Endodermal cell (in vitro differentiated cells): ENCODE data around the gene CAT. TPM values are rescaled to one million over a fixed set of nuclear protein-coding genes. Genes with fewer than 3 reads are reported as not detected.
A peak's percentile ranks its signal among the peaks of the same experiment; 100 is the strongest.

Experiments used
- DNase-seq: peaks from one replicate; pipeline ENCODE4 v3.0.0-alpha.2; 2017
- H3K27ac ChIP-seq: 2 replicates; pipeline ENCODE4 v1.5.1; 2013; ENCODE audit warnings: mild to moderate bottlenecking, low read depth, low read length, moderate library complexity
- H3K27me3 ChIP-seq: 2 replicates; pipeline ENCODE4 v1.6.1; 2013; ENCODE audit warnings: mild to moderate bottlenecking, low read length, moderate library complexity; ENCODE audit not compliant: insufficient read depth, control insufficient read depth, poor library complexity, severe bottlenecking
- H3K36me3 ChIP-seq: 2 replicates; pipeline ENCODE4 v1.7.0; 2013; ENCODE audit warnings: mild to moderate bottlenecking, low read length, moderate library complexity; ENCODE audit not compliant: control insufficient read depth, insufficient read depth
- H3K4me1 ChIP-seq: one replicate; pipeline ENCODE4 v1.7.0; 2013; ENCODE audit warnings: low read length; ENCODE audit not compliant: control insufficient read depth, insufficient read depth
- H3K4me3 ChIP-seq: 2 replicates; pipeline ENCODE4 v1.5.1; 2013; ENCODE audit warnings: mild to moderate bottlenecking, low read length, moderate library complexity
- H3K9ac ChIP-seq: 2 replicates; pipeline ENCODE4 v1.6.1; 2013; ENCODE audit warnings: mild to moderate bottlenecking, low read length, moderate library complexity; ENCODE audit not compliant: poor library complexity, severe bottlenecking; ENCODE audit errors: extremely low read depth
- H3K9me3 ChIP-seq: 2 replicates; pipeline ENCODE4 v1.6.1; 2013; ENCODE audit warnings: mild to moderate bottlenecking, low read length, moderate library complexity; ENCODE audit not compliant: control insufficient read depth
- H3K27ac Mint-ChIP-seq: 2 replicates; pipeline ENCODE4 v1.8.0; 2020; ENCODE audit warnings: mixed read lengths
- H3K27me3 Mint-ChIP-seq: 2 replicates; pipeline ENCODE4 v1.8.0; 2021; ENCODE audit warnings: mild to moderate bottlenecking, mixed read lengths; ENCODE audit not compliant: insufficient read depth
- H3K36me3 Mint-ChIP-seq: 2 replicates; pipeline ENCODE4 v1.8.0; 2020; ENCODE audit warnings: low read depth, mixed read lengths
- H3K4me1 Mint-ChIP-seq: 2 replicates; pipeline ENCODE4 v1.8.0; 2020; ENCODE audit warnings: mixed read lengths
- H3K4me3 Mint-ChIP-seq: 2 replicates; pipeline ENCODE4 v1.8.0; 2020; ENCODE audit warnings: mild to moderate bottlenecking, moderate library complexity, mixed read lengths
- H3K9me3 Mint-ChIP-seq: 2 replicates; pipeline ENCODE4 v1.8.0; 2020; ENCODE audit warnings: mild to moderate bottlenecking, mixed read lengths
- WGBS, 2 experiments: methylation state at CpG; one replicate each; pipeline versions ENCODE4 v1.1.5 to v1.1.7; 2013; ENCODE audit warnings: missing lambda C conversion rate in 2 of 2, mixed read lengths in 1 of 2; ENCODE audit not compliant: insufficient coverage in 1 of 2, insufficient read length in 1 of 2; 5-methylcytosine and 5-hydroxymethylcytosine counted together
- total RNA-seq, 2 donors: library from RNA; stranded (reverse); fragmentation: NEBNext Ultra II Directional in 1 of 2; extraction: Animal tissue kit (Norgen Biotek cat#: 25700) in 1 of 2; gene quantifications; 2 replicates in 1 of 2; 3 replicates in 1 of 2; pipeline ENCODE4 v1.2.1, GENCODE V29; 2021
- TF ChIP-seq, protein P1 (sequence below): fragments of 200-600 bp; sonication (generic); conservative IDR thresholded peaks from 2 replicates; pipeline ENCODE4 v1.5.0; 2021; ENCODE audit warnings: antibody characterized with exemption, mild to moderate bottlenecking

CAT gene
- total RNA-seq, 2 donors from 2014 or later, result 18.9 to 23.4 TPM

DNA sequence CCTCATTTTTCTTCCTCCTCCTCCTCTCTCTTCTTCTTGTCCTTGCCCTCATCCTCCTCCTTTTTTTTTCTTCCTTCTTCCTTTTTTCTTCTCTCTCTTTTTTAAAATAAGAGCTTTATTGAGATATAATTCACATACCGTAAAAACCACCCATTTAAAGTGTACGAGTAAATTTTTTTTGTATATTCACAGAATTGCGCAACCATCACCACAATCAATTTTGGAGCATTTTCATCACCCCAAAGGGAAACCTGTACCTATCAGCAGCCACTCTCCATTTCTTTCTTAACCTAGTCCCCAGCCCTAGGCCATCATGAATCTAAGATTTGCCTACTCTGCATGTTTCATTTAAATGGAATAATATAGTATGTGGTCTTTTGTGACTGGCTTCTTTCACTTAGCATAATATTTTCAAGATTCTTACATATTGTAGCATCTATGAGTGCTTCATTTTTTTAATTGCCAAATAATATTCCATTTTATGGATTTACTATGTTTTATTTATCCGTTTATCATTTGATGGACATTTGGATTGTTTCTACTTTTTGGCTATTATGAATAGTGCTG is 35.0 kb downstream of the CAT start:
- H3K27ac ChIP-seq, result no peak overlapping the region
- WGBS, 2 experiments, result 100% methylated on average over 1 to 4 of the region's 4 CpGs
- Mint-ChIP-seq H3K27me3 (peaks cover 3% of the 10 kb centered on the region), H3K36me3 (peaks cover 34% of the 10 kb centered on the region), H3K27ac (no peak overlapping the region), H3K4me1 (no peaks in the 10 kb centered on the region), H3K4me3 (no peak overlapping the region), H3K9me3 (peaks cover 4% of the 10 kb centered on the region)
- H3K36me3 ChIP-seq, result no peaks in the 10 kb centered on the region
- H3K4me3 ChIP-seq, result no peak overlapping the region
- DNase-seq, result no peak
- no peaks in the 10 kb centered on the region for H3K9me3 ChIP-seq
- TF ChIP-seq, protein P1, sequence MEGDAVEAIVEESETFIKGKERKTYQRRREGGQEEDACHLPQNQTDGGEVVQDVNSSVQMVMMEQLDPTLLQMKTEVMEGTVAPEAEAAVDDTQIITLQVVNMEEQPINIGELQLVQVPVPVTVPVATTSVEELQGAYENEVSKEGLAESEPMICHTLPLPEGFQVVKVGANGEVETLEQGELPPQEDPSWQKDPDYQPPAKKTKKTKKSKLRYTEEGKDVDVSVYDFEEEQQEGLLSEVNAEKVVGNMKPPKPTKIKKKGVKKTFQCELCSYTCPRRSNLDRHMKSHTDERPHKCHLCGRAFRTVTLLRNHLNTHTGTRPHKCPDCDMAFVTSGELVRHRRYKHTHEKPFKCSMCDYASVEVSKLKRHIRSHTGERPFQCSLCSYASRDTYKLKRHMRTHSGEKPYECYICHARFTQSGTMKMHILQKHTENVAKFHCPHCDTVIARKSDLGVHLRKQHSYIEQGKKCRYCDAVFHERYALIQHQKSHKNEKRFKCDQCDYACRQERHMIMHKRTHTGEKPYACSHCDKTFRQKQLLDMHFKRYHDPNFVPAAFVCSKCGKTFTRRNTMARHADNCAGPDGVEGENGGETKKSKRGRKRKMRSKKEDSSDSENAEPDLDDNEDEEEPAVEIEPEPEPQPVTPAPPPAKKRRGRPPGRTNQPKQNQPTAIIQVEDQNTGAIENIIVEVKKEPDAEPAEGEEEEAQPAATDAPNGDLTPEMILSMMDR, result no peak
- no peaks in the 10 kb centered on the region for H3K4me1 ChIP-seq
- H3K27me3 ChIP-seq, result no peaks in the 10 kb centered on the region
- H3K9ac ChIP-seq, result no peak overlapping the region

DNA sequence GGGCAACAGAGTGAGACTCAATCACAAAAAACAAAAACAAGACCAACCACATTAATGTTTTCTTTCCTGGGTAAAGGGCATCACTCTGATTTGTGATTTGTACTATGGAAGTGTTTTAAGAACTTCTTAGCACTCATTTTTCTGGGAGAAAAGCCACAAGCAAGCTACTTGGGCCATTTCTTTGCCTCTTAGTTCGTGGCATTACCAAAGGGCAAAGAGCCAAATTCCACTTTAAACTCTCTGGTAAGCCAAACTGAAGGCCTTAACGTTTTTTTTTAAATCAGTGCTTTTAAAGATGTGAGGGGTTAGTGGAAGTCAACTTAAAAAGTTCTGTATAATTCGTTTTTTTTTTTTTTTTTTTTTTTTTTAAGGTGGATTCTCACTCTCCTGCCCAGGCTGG is 36.9 kb downstream of the CAT start:
- H3K36me3 ChIP-seq, result no peaks in the 10 kb centered on the region
- no peaks in the 10 kb centered on the region for H3K9me3 ChIP-seq
- no peak overlapping the region for H3K4me3 ChIP-seq
- no peaks in the 10 kb centered on the region for H3K9me3 Mint-ChIP-seq
- no peaks in the 10 kb centered on the region for H3K4me1 ChIP-seq
- no peak overlapping the region for H3K9ac ChIP-seq
- 63 to 100% methylated on average over 1 to 3 of the region's 3 CpGs for WGBS, 2 experiments
- TF ChIP-seq, protein P1, result no peak
- H3K27me3 ChIP-seq, result no peaks in the 10 kb centered on the region
- H3K27ac ChIP-seq, result no peak overlapping the region
- H3K27ac Mint-ChIP-seq, result no peak overlapping the region
- no peaks in the 10 kb centered on the region for H3K4me1 Mint-ChIP-seq
- no peak for DNase-seq
- peaks cover 3% of the 10 kb centered on the region for H3K27me3 Mint-ChIP-seq
- H3K36me3 Mint-ChIP-seq, result peaks cover 19% of the 10 kb centered on the region
- no peak overlapping the region for H3K4me3 Mint-ChIP-seq

DNA sequence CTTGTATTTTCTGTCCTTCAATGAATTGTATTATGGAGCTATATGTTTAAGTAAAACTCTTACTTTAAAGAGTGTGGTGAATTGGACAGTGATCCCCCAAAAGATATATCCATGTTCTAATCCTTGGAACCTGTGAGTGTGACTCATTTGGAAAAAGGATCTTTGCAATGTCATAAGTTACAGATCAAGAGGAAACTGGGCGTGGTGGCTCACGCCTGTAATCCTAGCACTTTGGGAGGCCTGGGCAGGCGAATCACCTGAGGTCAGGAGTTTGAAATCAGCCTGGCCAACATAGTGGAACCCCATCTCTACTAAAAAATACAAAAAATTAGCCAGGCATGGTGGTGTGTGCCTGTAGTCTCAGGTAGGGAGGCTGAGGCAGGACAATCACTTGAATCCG is 38.1 kb downstream of the CAT start:
- H3K4me1 ChIP-seq, result no peaks in the 10 kb centered on the region
- H3K9ac ChIP-seq, result no peak overlapping the region
- H3K4me3 Mint-ChIP-seq, result no peak overlapping the region
- H3K9me3 ChIP-seq, result no peaks in the 10 kb centered on the region
- peaks cover 3% of the 10 kb centered on the region for H3K27me3 Mint-ChIP-seq
- no peaks in the 10 kb centered on the region for H3K9me3 Mint-ChIP-seq
- no peak overlapping the region for H3K4me3 ChIP-seq
- DNase-seq, result peak; percentile 2
- H3K4me1 Mint-ChIP-seq, result no peaks in the 10 kb centered on the region
- H3K27ac Mint-ChIP-seq, result no peak overlapping the region
- no peaks in the 10 kb centered on the region for H3K27me3 ChIP-seq
- no peak overlapping the region for H3K27ac ChIP-seq
- TF ChIP-seq, protein P1, result no peak
- H3K36me3 Mint-ChIP-seq, result peaks cover 9% of the 10 kb centered on the region
- no peaks in the 10 kb centered on the region for H3K36me3 ChIP-seq
- 82 to 91% methylated on average over 4 of the region's 4 CpGs for WGBS, 2 experiments
